Heart left ventricle (tissue), 13 donors: ENCODE measurements around the gene ACTL7B.

Experiments
- POLR2A ChIP-seq, 2 donors: fragments of 450-650 bp; IDR thresholded peaks; one replicate each; pipeline ENCODE4 v1.6.1; 2017; ENCODE audit warnings: antibody characterized with exemption in 2 of 2, mild to moderate bottlenecking in 2 of 2, moderate library complexity in 2 of 2
- TF ChIP-seq, protein P1 (sequence below), 12 donors: fragments of 200-600 bp; sonication (generic) in 4 of 12; IDR thresholded peaks; one replicate each; pipeline versions ENCODE4 v1.5.0 to v1.8.0; 2018 to 2022; ENCODE audit warnings: antibody characterized with exemption in 12 of 12, mild to moderate bottlenecking in 5 of 12
- donor health status: ischemic (EF 13 %, LVEDD 7.1; RV severe dilation, severe dysfunction).
- donor health status: DM: no; HTN: yes; CAD: no.
- donor health status: DM: no; HTN: no; CAD: no.
- donor health status: ischemic (EF 25% LVEDD 6.9; RV normal size, moderate dysfunction).
- donor health status: ischemic (EF 25% LVEDD 5.7; RV mildly dilated, moderate dysfunction).
- donor health status: ischemic (EF 35%, LVEDD 5.7; RV mildly dilated, moderate dysfunction).
- donor health status: nonischemic (EF 11% LVEDD 7.7; RV severe dilation, severe dysfunction).
- donor health status: DM: yes; HTN: yes; CAD: no.
- donor health status: PGD.
- donor health status: ischemic (EF 29% LVEDD 5.4; RV normal size, mild dysfunction).
- donor health status: nonischemic (EF 23%, LVEDD 6.1; RV moderate dilation, normal function).

DNA sequence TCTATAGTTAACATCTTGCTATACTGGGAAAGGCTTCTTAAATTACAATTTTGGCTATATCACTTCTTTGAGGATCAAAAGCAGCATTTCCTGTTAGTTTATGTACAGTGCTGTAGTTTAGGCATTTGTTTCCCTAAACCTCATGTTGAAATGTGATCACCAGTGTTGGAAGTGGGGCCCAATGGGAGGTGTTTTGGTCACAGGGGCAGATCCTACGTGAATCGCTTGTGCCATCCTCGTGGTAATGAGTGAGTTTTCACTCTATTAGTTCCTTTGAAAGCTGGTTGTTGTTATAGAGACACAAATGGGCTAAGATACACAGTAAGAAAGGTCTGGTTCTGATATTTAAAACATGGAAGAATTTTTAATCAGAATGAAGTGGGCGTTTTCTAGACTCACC is 12.0 kb upstream of the ACTL7B start:
- TF ChIP-seq, protein P1, sequence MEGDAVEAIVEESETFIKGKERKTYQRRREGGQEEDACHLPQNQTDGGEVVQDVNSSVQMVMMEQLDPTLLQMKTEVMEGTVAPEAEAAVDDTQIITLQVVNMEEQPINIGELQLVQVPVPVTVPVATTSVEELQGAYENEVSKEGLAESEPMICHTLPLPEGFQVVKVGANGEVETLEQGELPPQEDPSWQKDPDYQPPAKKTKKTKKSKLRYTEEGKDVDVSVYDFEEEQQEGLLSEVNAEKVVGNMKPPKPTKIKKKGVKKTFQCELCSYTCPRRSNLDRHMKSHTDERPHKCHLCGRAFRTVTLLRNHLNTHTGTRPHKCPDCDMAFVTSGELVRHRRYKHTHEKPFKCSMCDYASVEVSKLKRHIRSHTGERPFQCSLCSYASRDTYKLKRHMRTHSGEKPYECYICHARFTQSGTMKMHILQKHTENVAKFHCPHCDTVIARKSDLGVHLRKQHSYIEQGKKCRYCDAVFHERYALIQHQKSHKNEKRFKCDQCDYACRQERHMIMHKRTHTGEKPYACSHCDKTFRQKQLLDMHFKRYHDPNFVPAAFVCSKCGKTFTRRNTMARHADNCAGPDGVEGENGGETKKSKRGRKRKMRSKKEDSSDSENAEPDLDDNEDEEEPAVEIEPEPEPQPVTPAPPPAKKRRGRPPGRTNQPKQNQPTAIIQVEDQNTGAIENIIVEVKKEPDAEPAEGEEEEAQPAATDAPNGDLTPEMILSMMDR (IDR thresholded peaks at IDR 0.05): no peak
- no peak for TF ChIP-seq POLR2A (IDR thresholded peaks at IDR 0.05)
